AG04450 (cell line): ENCODE measurements around the gene CDC5L. TPM values are rescaled to one million over a fixed set of nuclear protein-coding genes. Genes with fewer than 3 reads are reported as not detected.
"Not testable (repeated sequence)": the region's sequence is repeated elsewhere in the genome, so short reads cannot be mapped to it uniquely, and the experiment has no call there.

ENCODE experiments used
- CTCF ChIA-PET: fragments of 300-600, 350-600 bp; formaldehyde crosslinking; extraction: SDS; loops from one replicate; lab custom pipeline; 2022; ENCODE audit warnings: antibody characterized with exemption, inconsistent platforms; lab: Charles Lee
- POLR2A ChIA-PET: fragments of 350-600 bp; formaldehyde crosslinking; extraction: SDS; loops from one replicate; lab custom pipeline; 2021; ENCODE audit warnings: antibody characterized with exemption, inconsistent platforms; lab: Yijun Ruan, JAX
- DNase-seq: peaks from one replicate; pipeline ENCODE4 v3.0.0-alpha.2; 2011; ENCODE audit warnings: low read depth, low spot score
- H3K27ac ChIP-seq: one replicate; pipeline ENCODE4 v1.5.1; 2012; ENCODE audit warnings: low read depth, low read length, control low read depth
- H3K27me3 ChIP-seq: one replicate; pipeline ENCODE4 v1.6.0; 2012; ENCODE audit warnings: low read length; ENCODE audit not compliant: control insufficient read depth, insufficient read depth
- H3K4me3 ChIP-seq: 2 replicates; pipeline ENCODE4 v1.5.1; 2011; ENCODE audit warnings: mild to moderate bottlenecking, low read depth, low read length, control low read depth
- H3K9me3 ChIP-seq: 2 replicates; pipeline ENCODE4 v1.5.1; 2012; ENCODE audit warnings: low read length; ENCODE audit not compliant: control insufficient read depth, insufficient read depth
- polyA plus RNA-seq: library from polyadenylated mRNA; depleted of rRNA; stranded (reverse); fragments of >200 nt; gene quantifications from 2 replicates; pipeline ENCODE4 v1.2.3, GENCODE V29; 2011
- TF ChIP-seq, protein P1 (sequence below): IDR thresholded peaks from 2 replicates; pipeline ENCODE4 v1.5.1; 2011; ENCODE audit warnings: low read depth, low read length, control low read depth, inconsistent platforms

The CDC5L gene
- polyA plus RNA-seq, 1 experiment, result 22.4 TPM

DNA sequence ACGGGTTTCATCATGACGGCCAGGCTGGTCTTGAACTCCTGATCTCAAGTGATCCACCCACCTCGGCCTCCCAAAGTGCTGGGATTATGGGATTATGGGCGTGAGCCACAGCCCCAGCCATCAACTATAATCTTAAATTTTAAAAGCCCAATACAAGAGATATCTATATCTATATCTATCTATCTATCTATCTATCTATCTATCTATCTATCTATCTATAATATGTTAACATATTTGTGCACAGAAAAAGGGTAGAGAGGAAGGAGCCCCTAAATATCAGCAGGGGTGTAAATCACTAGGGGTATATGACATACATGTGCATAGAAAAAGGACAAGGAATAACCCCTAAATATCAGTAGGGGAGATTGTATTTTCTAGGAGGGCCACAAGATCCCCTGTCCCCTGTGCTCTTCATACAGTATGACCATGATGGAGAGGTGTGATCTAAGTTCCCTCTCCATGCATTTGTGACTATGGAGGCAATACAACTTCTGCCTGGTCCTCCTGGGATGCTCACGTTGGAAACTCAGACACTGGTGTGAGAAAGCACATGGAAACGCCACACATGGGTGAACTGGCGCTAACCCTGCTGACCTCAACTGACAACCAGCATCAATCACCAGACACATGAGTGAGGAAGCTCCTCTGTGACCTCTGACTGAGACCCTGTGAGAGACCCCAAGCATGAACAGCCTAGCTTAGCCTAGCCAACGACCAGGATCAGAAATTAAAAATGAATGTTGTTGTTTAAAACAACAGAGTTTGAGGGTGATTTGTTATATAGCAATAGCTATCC, 46.2 kb upstream of the CDC5L start:
- ChIA-PET POLR2A (no interaction called here), CTCF (interaction anchor here (1.1 to 2.9 kb wide), 2 partner anchors 10 to 74 kb away, joined by 3 to 14 read pairs; no protein-coding TSS in a partner anchor)
- Histone ChIP-seq H3K9me3 (peaks cover 4% of the 10 kb centered on the region; the same call in 1 of the 2 replicates), H3K4me3 (no peak overlapping the region), H3K27ac (no peak overlapping the region), H3K27me3 (peaks cover 72% of the 10 kb centered on the region)
- TF ChIP-seq, protein P1, sequence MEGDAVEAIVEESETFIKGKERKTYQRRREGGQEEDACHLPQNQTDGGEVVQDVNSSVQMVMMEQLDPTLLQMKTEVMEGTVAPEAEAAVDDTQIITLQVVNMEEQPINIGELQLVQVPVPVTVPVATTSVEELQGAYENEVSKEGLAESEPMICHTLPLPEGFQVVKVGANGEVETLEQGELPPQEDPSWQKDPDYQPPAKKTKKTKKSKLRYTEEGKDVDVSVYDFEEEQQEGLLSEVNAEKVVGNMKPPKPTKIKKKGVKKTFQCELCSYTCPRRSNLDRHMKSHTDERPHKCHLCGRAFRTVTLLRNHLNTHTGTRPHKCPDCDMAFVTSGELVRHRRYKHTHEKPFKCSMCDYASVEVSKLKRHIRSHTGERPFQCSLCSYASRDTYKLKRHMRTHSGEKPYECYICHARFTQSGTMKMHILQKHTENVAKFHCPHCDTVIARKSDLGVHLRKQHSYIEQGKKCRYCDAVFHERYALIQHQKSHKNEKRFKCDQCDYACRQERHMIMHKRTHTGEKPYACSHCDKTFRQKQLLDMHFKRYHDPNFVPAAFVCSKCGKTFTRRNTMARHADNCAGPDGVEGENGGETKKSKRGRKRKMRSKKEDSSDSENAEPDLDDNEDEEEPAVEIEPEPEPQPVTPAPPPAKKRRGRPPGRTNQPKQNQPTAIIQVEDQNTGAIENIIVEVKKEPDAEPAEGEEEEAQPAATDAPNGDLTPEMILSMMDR, result no peak
- no peak for DNase-seq

DNA sequence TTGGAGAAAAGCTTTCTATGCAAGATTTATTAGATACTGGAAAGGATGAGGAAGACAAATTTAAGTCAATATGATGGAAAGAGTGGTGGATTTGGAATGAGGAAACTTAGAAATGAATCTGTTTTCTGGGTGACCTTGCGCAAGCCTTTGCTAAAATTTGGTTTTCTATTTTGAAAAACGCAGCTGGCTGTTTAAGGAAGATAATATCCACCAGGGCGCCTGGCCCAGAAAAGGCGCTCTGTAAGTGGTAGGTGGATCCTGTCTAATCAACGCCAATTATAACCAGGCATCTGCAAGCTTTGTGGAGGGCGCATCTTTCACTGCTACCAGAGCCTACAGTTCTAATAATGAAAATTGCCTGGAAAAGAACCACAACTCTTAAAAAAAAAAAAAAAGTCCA, 45.5 kb upstream of the CDC5L start:
- ChIA-PET POLR2A (no interaction called here), CTCF (interaction anchor here (0.6 to 2.9 kb wide), 4 partner anchors 11 to 610 kb away, joined by 3 to 14 read pairs (median 3); no protein-coding TSS in a partner anchor)
- no peak overlapping the region for H3K27ac ChIP-seq
- H3K4me3 ChIP-seq, result no peak overlapping the region
- DNase-seq, result no peak
- peaks cover 4% of the 10 kb centered on the region; the same call in 1 of the 2 replicates for H3K9me3 ChIP-seq
- H3K27me3 ChIP-seq, result peaks cover 71% of the 10 kb centered on the region
- TF ChIP-seq, protein P1, result no peak

DNA sequence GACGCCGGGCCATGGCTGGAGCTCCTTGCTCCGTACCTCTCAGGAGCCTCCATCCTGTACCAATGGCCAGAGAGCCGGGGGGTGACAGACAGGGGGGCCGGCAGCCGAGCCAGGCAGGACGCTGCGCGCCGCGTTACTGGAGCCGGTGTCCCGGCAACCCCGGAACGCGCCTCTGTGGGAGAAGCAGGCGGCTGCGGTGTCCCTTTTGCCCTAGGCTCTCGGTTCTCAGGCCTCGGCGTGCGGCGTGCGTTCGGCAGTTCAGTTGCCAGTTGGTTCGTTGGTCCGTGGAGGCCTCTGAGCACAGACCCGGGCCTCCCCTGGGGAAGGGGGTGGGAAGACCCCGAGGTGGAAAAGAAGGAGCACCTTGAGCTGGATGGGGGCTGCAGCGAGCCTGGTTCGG, 45.0 kb upstream of the CDC5L start, which contains the start of gene SPATS1:
TSS of gene SPATS1 (plus strand) at position 162 of the 400 bp plus-strand sequence. CDS start 446 bp downstream, outside the sequence.
- no peak for DNase-seq
- peaks cover 4% of the 10 kb centered on the region; the same call in 1 of the 2 replicates for H3K9me3 ChIP-seq
- CTCF ChIA-PET, result interaction anchor here (0.6 to 2.9 kb wide), 7 partner anchors 11 to 609 kb away, joined by 3 to 14 read pairs (median 3); no protein-coding TSS in a partner anchor
- H3K27ac ChIP-seq, result no peak within 1 kb of the TSS
- POLR2A ChIA-PET, result no interaction called here
- H3K27me3 ChIP-seq, result peaks cover 68% of the 10 kb centered on the region
- no peak within 1 kb of the TSS for H3K4me3 ChIP-seq
- TF ChIP-seq, protein P1, result no peak

DNA sequence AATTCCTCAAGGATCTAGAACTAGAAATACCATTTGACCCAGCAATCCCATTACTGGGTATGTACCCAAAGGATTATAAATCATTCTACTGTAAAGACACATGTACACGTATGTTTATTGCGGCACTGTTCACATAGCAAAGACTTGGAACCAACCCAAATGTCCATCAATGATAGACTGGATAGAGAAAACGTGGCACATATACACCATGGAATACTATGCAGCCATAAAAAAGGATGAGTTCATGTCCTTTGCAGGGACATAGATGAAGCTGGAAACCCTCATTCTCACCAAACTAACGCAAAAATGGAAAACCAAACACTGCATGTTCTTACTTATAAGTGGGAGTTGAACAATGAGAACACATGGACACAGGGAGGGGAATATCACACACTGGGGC, 40.7 kb upstream of the CDC5L start:
- POLR2A ChIA-PET, H3K27ac ChIP-seq, DNase-seq, H3K9me3 ChIP-seq, H3K4me3 ChIP-seq: not testable (repeated sequence)
- CTCF ChIA-PET, result interaction anchor here (0.6 to 1.3 kb wide), 3 partner anchors 33 to 112 kb away, joined by 3 read pairs; no protein-coding TSS in a partner anchor
- peaks cover 48% of the 10 kb centered on the region for H3K27me3 ChIP-seq

DNA sequence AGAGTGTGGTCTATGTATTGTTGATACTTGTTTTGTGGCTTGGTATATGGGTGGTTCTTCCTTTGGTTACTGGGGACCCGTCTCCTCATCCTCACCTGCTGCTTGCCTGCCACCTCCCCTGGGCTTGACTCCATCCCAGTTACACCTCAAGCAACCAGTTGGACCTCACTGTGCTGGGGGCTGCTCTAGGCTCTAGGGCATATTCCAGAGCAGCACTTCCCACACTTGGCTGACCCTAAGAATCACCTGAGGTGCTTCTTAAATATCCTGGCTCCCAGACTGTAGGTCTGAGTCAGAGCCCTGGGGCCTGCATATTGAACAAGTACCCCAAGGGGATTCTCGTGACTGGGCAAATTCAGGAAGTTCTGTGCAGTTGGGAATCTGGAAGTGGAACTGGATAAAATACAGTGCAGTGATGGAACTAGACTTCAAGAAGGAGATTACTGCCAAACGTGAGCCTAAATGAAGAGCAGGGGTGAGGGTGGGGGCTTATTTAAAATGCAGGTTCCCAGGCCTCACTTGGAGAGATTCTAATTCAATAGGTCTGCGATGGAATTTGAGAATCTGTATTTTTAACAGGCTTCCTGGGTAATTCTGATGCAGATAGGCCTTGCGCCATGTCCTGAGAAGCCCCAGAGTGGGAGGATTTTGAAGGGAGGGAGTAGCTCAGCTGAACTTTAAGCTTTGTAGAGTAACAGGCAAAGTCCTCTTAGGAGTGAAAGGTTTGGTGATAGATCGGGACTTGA, 37.4 kb upstream of the CDC5L start:
- H3K27me3 ChIP-seq, result peaks cover 16% of the 10 kb centered on the region
- TF ChIP-seq, protein P1, result no peak
- no peak overlapping the region for H3K27ac ChIP-seq
- DNase-seq, result no peak
- no peaks in the 10 kb centered on the region for H3K9me3 ChIP-seq
- ChIA-PET POLR2A (no interaction called here), CTCF (no interaction called here)
- H3K4me3 ChIP-seq, result no peak overlapping the region

DNA sequence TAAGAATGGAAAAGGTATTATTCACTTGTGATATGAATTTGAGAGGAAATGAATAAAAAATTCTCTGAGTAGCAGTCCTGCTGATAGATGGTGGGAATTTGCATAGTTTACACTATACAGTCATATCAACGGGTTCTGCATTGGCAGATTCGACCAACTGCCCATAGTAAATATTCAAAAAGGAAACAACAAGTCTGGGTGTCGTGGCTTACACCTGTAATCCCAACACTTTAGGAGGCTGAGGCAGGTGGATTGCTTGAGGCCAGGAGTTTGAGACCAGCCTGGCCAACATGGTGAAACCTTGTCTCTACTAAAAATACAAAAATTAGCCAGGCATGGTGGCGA, 36.9 kb upstream of the CDC5L start:
- DNase-seq, H3K9me3 ChIP-seq, H3K4me3 ChIP-seq, POLR2A ChIA-PET, H3K27ac ChIP-seq, CTCF ChIA-PET: not testable (repeated sequence)
- peaks cover 14% of the 10 kb centered on the region for H3K27me3 ChIP-seq
